ENCODE measurements around the gene DDX3X. TPM values are rescaled to one million over a fixed set of nuclear protein-coding genes. Genes with fewer than 3 reads are reported as not detected.
"Not testable (repeated sequence)": the region's sequence is repeated elsewhere in the genome, so short reads cannot be mapped to it uniquely, and the experiment has no call there.

The DDX3X gene
- total and polyA plus RNA-seq, 2 donors (not counting 1 experiment from before 2014, with no cell fraction given), result 97.6 to 216 TPM

DNA sequence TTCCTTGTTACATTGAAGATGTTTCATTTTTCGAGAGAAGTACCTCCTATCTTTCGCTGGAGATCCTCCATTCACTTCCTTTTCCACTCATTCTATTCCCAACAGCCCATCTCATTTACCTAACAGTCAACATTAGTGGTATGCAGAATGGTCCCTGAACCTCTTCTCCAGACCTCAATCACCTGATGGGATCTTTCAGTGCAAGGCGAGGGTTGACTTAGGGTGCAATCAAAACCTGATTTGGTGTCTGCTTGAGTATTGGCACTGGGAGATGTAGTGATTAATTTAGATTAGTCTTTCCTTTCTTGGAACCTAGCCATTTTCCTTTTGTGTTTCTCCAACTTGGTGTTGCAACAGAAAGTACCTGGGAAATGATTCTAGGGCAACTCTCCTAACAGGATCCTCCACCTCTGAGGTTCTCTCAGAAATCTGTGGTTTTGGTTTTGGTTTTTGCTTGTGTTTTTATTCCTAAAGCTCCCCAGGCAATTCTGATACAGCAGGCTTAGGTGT is 18.4 kb downstream of the DDX3X start:
- no peaks in the 10 kb centered on the region for H3K79me2 ChIP-seq (ENCODE audit: control insufficient read depth, insufficient read depth, low read length)
- no peak for DNase-seq (ENCODE audit: low read depth in 2 of 2)
- H3K27me3 ChIP-seq (ENCODE audit: control insufficient read depth, insufficient read depth, low read length), result no peaks in the 10 kb centered on the region
- no peaks in the 10 kb centered on the region for H3K9me3 ChIP-seq (ENCODE audit: control insufficient read depth, insufficient read depth, low read depth, low read length)
- no peaks in the 10 kb centered on the region for H4K20me1 ChIP-seq (ENCODE audit: control insufficient read depth, extremely low read depth, insufficient read depth, low read length)
- H3K36me3 ChIP-seq (ENCODE audit: control insufficient read depth, insufficient read depth, low read length), result peaks cover 6% of the 10 kb centered on the region
- no peaks in the 10 kb centered on the region for H3K4me1 ChIP-seq (ENCODE audit: control insufficient read depth, extremely low read depth, insufficient read depth, low read length)
- no peak overlapping the region for H3K4me3 ChIP-seq (replicated peaks in 1 of 4; ENCODE audit: control extremely low read depth in 1 of 4, insufficient read depth in 1 of 4, low read depth in 3 of 4, low read length in 4 of 4)
- no peak overlapping the region for H2AFZ ChIP-seq (ENCODE audit: low read length)
- H3K27ac ChIP-seq (ENCODE audit: insufficient read depth, low read length), result no peak overlapping the region
- TF ChIP-seq, protein P1, sequence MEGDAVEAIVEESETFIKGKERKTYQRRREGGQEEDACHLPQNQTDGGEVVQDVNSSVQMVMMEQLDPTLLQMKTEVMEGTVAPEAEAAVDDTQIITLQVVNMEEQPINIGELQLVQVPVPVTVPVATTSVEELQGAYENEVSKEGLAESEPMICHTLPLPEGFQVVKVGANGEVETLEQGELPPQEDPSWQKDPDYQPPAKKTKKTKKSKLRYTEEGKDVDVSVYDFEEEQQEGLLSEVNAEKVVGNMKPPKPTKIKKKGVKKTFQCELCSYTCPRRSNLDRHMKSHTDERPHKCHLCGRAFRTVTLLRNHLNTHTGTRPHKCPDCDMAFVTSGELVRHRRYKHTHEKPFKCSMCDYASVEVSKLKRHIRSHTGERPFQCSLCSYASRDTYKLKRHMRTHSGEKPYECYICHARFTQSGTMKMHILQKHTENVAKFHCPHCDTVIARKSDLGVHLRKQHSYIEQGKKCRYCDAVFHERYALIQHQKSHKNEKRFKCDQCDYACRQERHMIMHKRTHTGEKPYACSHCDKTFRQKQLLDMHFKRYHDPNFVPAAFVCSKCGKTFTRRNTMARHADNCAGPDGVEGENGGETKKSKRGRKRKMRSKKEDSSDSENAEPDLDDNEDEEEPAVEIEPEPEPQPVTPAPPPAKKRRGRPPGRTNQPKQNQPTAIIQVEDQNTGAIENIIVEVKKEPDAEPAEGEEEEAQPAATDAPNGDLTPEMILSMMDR (conservative IDR thresholded peaks at IDR 0.05 in 1 of 2, IDR thresholded peaks at IDR 0.05 in 1 of 2; ENCODE audit: low read depth in 1 of 2, low read length in 2 of 2), result no peak
- TF ChIP-seq EZH2 (IDR thresholded peaks at IDR 0.05; ENCODE audit: low read length, missing control alignments), result no peak
- H3K9ac ChIP-seq (ENCODE audit: insufficient read depth, low read length), result no peak overlapping the region
- no peak overlapping the region for H3K4me2 ChIP-seq (ENCODE audit: extremely low read depth, insufficient read depth, low read length)

DNA sequence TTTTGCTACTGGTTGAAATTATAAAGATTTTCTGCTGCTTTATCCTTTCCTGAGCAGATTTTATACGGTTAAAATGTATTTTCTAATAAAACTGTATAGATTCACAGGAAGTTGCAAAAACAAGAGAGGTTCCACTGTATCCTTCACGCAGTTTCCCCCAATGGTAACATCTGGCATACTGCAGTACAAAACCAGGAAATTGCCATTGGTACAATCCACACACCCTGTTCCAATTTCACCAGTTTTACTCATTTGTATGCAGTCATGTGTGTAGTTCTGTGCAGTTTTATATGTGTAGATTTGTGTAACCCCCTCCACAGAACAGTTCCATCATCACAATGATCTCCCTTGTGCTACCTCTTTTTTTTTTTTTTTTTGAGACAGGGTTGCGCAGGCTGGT is 20.0 kb downstream of the DDX3X start:
- DNase-seq (ENCODE audit: low read depth in 2 of 2), result no peak
- Histone ChIP-seq H3K9ac (ENCODE audit: insufficient read depth, low read length) (no peak overlapping the region), H3K4me1 (ENCODE audit: control insufficient read depth, extremely low read depth, insufficient read depth, low read length) (no peaks in the 10 kb centered on the region), H2AFZ (ENCODE audit: low read length) (no peak overlapping the region), H4K20me1 (ENCODE audit: control insufficient read depth, extremely low read depth, insufficient read depth, low read length) (no peaks in the 10 kb centered on the region), H3K27me3 (ENCODE audit: control insufficient read depth, insufficient read depth, low read length) (no peaks in the 10 kb centered on the region), H3K4me2 (ENCODE audit: extremely low read depth, insufficient read depth, low read length) (no peak overlapping the region), H3K9me3 (ENCODE audit: control insufficient read depth, insufficient read depth, low read depth, low read length) (no peaks in the 10 kb centered on the region), H3K4me3 (replicated peaks in 1 of 4; ENCODE audit: control extremely low read depth in 1 of 4, insufficient read depth in 1 of 4, low read depth in 3 of 4, low read length in 4 of 4) (no peak overlapping the region), H3K36me3 (ENCODE audit: control insufficient read depth, insufficient read depth, low read length) (no peaks in the 10 kb centered on the region), H3K27ac (ENCODE audit: insufficient read depth, low read length) (no peak overlapping the region), H3K79me2 (ENCODE audit: control insufficient read depth, insufficient read depth, low read length) (no peaks in the 10 kb centered on the region)
- TF ChIP-seq, protein P1 (conservative IDR thresholded peaks at IDR 0.05 in 1 of 2, IDR thresholded peaks at IDR 0.05 in 1 of 2; ENCODE audit: low read depth in 1 of 2, low read length in 2 of 2), result no peak
- TF ChIP-seq EZH2 (IDR thresholded peaks at IDR 0.05; ENCODE audit: low read length, missing control alignments), result no peak

DNA sequence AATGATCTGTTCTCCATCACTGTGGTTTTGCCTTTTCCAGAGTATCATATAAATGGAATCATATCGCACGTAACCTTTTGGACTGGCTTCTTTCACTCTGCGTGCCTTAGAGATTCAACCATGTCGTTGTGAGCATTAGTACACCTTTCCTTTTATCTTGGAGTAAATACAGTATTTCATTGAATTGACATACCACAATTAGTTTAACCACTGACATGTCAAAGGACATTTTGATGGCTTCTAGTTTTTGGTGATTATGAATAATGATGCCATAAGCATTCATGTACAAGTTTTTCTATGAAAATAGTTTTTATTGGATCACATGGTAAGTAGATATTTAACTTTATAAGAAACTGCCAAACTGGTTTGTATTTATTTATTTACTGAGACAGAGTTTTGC is 35.2 kb downstream of the DDX3X start:
- H3K27me3 ChIP-seq (ENCODE audit: control insufficient read depth, insufficient read depth, low read length), result no peaks in the 10 kb centered on the region
- no peaks in the 10 kb centered on the region for H3K36me3 ChIP-seq (ENCODE audit: control insufficient read depth, insufficient read depth, low read length)
- H4K20me1 ChIP-seq (ENCODE audit: control insufficient read depth, extremely low read depth, insufficient read depth, low read length), result no peaks in the 10 kb centered on the region
- no peak for TF ChIP-seq EZH2 (IDR thresholded peaks at IDR 0.05; ENCODE audit: low read length, missing control alignments)
- TF ChIP-seq, protein P1 (conservative IDR thresholded peaks at IDR 0.05 in 1 of 2, IDR thresholded peaks at IDR 0.05 in 1 of 2; ENCODE audit: low read depth in 1 of 2, low read length in 2 of 2), result no peak
- no peak for DNase-seq (ENCODE audit: low read depth in 2 of 2)
- H2AFZ ChIP-seq (ENCODE audit: low read length), result no peak overlapping the region
- H3K4me3 ChIP-seq (replicated peaks in 1 of 4; ENCODE audit: control extremely low read depth in 1 of 4, insufficient read depth in 1 of 4, low read depth in 3 of 4, low read length in 4 of 4), result no peak overlapping the region
- no peak overlapping the region for H3K9ac ChIP-seq (ENCODE audit: insufficient read depth, low read length)
- H3K79me2 ChIP-seq (ENCODE audit: control insufficient read depth, insufficient read depth, low read length), result no peaks in the 10 kb centered on the region
- H3K4me1 ChIP-seq (ENCODE audit: control insufficient read depth, extremely low read depth, insufficient read depth, low read length), result no peaks in the 10 kb centered on the region
- no peaks in the 10 kb centered on the region for H3K9me3 ChIP-seq (ENCODE audit: control insufficient read depth, insufficient read depth, low read depth, low read length)
- H3K4me2 ChIP-seq (ENCODE audit: extremely low read depth, insufficient read depth, low read length), result no peak overlapping the region
- no peak overlapping the region for H3K27ac ChIP-seq (ENCODE audit: insufficient read depth, low read length)

DNA sequence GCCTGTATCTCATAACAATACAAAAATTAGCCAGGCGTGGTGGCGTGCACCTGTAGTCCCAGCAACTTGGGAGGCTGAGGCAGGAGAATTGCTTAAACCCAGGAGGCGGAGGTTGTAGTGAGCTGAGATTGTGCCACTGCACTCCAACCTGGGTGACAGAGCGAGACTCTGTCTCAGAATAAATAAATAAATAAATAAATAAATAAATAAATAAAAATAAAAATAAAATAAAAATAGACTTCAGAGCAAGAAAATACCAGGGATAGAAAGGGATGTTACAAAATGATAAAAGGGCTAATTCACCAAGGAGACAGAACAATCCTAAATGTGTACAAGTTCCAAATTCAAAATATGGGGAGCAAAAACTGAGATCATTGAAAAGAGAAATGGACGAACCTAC is 37.6 kb downstream of the DDX3X start:
- H4K20me1 ChIP-seq (ENCODE audit: control insufficient read depth, extremely low read depth, insufficient read depth, low read length); H3K9ac ChIP-seq (ENCODE audit: insufficient read depth, low read length); H3K36me3 ChIP-seq (ENCODE audit: control insufficient read depth, insufficient read depth, low read length); H3K4me3 ChIP-seq (replicated peaks in 1 of 4; ENCODE audit: control extremely low read depth in 1 of 4, insufficient read depth in 1 of 4, low read depth in 3 of 4, low read length in 4 of 4); H3K9me3 ChIP-seq (ENCODE audit: control insufficient read depth, insufficient read depth, low read depth, low read length); DNase-seq (ENCODE audit: low read depth in 2 of 2); H3K4me2 ChIP-seq (ENCODE audit: extremely low read depth, insufficient read depth, low read length); H3K4me1 ChIP-seq (ENCODE audit: control insufficient read depth, extremely low read depth, insufficient read depth, low read length); H3K27me3 ChIP-seq (ENCODE audit: control insufficient read depth, insufficient read depth, low read length); H3K79me2 ChIP-seq (ENCODE audit: control insufficient read depth, insufficient read depth, low read length); H2AFZ ChIP-seq (ENCODE audit: low read length); H3K27ac ChIP-seq (ENCODE audit: insufficient read depth, low read length): not testable (repeated sequence)

Data from fibroblast of lung (primary cell).